Islet of Langerhans (tissue), 1 donor: ENCODE data around the gene LEFTY1.
"Not testable (repeated sequence)": the region's sequence is repeated elsewhere in the genome, so short reads cannot be mapped to it uniquely, and the experiment has no call there.

ENCODE experiments used
- FAIRE-seq: peaks from one replicate; lab custom pipeline; 2011; peaks lifted over from hg19 to GRCh38; lab: Jason Lieb, UNC

The LEFTY1 gene

GRCh38 chr1:225848030-225848955 lies 40.7 kb downstream of the LEFTY1 start:
- no peak for FAIRE-seq

GRCh38 chr1:225847610-225848009 lies 41.3 kb downstream of the LEFTY1 start:
- FAIRE-seq = no peak

- FAIRE-seq = no peak
Measured at GRCh38 chr1:225846331-225847310, 42.3 kb downstream of the LEFTY1 start.

GRCh38 chr1:225845571-225846259 lies 43.2 kb downstream of the LEFTY1 start:
- no peak for FAIRE-seq

- no peak for FAIRE-seq
Measured at GRCh38 chr1:225845097-225845496, 43.8 kb downstream of the LEFTY1 start.

GRCh38 chr1:225844236-225845061 lies 44.5 kb downstream of the LEFTY1 start:
- FAIRE-seq = no peak

- no peak for FAIRE-seq
Measured at GRCh38 chr1:225843426-225843795, 45.5 kb downstream of the LEFTY1 start.

GRCh38 chr1:225842788-225843425 lies 46.0 kb downstream of the LEFTY1 start:
- no peak for FAIRE-seq

GRCh38 chr1:225842074-225842473 lies 46.9 kb downstream of the LEFTY1 start:
- no peak for FAIRE-seq

- FAIRE-seq = no peak
Measured at GRCh38 chr1:225840713-225841112, 48.2 kb downstream of the LEFTY1 start.

- FAIRE-seq = no peak
Measured at GRCh38 chr1:225840223-225840610, 48.7 kb downstream of the LEFTY1 start.

GRCh38 chr1:225838793-225839192 lies 50.2 kb downstream of the LEFTY1 start:
- no peak for FAIRE-seq

GRCh38 chr1:225836296-225836695 lies 52.6 kb downstream of the LEFTY1 start:
- not testable (repeated sequence) for FAIRE-seq
